ENCODE results near the gene BRCA1. TPM values are rescaled to one million over a fixed set of nuclear protein-coding genes. Genes with fewer than 3 reads are reported as not detected.
A peak's percentile ranks its signal among the peaks of the same experiment; 100 is the strongest.
"Not testable (repeated sequence)": the region's sequence is repeated elsewhere in the genome, so short reads cannot be mapped to it uniquely, and the experiment has no call there.

BRCA1 gene
- total RNA-seq (2014; rRNA removed; shearing (Covaris generic)), result 44.4 and 47.1 TPM in 2 replicates

GRCh38 chr17:43125133-43125966, at the start of gene BRCA1:
BRCA1 (minus strand) TSS chr17:43125364; CDS start chr17:43124096, 1,268 bp downstream.
- peaks cover 29% of the 10 kb centered on the region for H3K36me3 ChIP-seq
- H3K27ac ChIP-seq, result peak within 1 kb of the TSS; percentile 76
- no peaks in the 10 kb centered on the region for H3K9me3 ChIP-seq (replicated peaks)
- H3K4me3 ChIP-seq, result peak within 1 kb of the TSS; percentile 47
- peak; percentile 98 to 99 for DNase-seq (ENCODE audit: low read depth in 1 of 2, low spot score in 2 of 2)
- H3K27me3 ChIP-seq (replicated peaks), result no peaks in the 10 kb centered on the region
- peaks cover 7% of the 10 kb centered on the region for H3K4me1 ChIP-seq (replicated peaks)

DNA sequence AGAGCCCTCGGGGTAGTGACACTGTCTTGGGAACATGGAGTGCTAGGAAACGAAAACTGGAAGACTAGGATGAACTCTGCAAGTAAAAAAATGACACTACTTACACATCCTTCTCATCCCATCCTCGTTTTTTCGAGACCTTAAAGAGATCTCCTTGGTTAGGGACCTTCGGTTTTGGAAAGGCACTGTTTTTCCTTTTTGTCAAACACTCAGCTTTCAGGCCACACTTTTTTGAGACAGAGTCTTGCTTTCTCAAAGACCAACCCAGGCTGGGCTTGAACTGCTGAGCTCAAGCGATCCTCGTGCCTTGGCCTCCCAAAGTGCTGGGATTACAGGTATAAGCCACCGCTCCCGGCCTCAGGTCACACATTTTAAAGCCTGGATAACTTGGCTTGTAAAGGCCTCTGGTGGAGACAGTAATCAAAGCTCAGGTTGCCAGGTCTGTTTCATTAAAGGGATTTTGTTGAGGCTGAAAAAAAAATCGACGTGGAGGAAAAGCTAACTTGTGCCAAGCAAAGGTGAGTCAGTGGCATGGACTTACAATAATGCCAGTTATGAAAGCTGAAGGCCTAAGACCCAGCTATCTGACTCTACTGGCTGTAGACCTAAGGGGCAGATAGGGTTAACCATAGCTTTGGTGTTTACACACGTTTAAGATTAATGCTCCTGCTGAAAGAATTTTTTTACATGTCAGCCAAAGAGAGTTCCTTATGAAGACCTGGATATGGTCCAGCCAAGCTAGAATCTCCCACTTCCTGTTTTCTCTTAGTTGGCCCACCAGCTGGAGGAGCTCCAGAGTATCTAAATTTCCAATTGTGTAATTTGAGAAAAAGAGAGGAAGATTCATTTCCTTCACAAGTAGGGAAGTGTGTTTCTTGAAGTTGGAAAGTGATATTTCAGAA, 46.7 kb upstream of the BRCA1 start:
- no peaks in the 10 kb centered on the region for H3K27me3 ChIP-seq (replicated peaks)
- peaks cover 45% of the 10 kb centered on the region for H3K4me1 ChIP-seq (replicated peaks)
- peak; percentile 73 to 91 for DNase-seq (ENCODE audit: low read depth in 1 of 2, low spot score in 2 of 2)
- H3K4me3 ChIP-seq, result peak overlapping the region; percentile 52
- peak overlapping the region; percentile 78 for H3K27ac ChIP-seq
- H3K9me3 ChIP-seq (replicated peaks), result no peaks in the 10 kb centered on the region
- peaks cover 18% of the 10 kb centered on the region for H3K36me3 ChIP-seq

DNA sequence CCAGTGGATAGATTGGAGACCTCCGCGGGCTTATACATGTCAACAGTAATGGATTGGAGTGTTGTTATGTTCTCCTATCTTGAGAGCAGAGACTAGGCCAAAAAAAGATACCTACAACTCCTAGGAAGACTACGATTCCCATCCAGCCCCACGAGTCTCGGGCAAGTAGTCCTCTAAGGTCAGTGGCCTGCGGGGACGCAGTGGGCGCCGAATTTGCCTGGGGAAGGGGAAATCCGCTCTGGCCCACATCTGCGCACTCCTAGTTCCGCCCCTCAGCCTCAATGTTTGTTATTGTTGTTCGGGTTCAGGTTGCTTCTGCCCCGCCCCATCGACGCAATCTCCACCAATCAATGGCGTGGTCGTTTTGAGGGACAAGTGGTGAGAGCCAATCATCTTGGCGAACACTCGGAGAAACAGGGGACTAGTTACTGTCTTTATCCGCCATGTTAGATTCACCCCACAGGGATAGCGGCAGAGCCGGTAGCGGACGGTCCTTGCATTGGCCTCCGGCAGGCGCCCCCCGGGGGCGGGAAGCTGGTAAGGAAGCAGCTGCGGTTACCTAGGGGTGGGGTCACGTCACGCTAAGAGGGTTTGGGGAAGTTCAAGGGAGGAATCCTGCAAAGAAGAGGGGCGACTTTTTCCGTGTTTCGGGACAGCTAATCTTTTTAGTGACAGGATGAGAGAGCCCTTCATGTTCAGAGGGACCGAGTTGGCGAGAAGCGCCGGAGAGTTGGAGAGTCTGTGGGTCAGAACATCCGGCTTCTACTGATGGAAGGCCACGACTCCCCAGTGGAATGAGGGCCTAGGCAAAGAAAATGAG, 45.8 kb upstream of the BRCA1 start, which contains the start of gene NBR1:
NBR1 (plus strand) TSS at position 449 of the 820 bp plus-strand sequence. CDS start 4,586 bp downstream, outside the sequence.
- peaks cover 9% of the 10 kb centered on the region for H3K36me3 ChIP-seq
- H3K4me3 ChIP-seq, result peak within 1 kb of the TSS; percentile 52
- H3K9me3 ChIP-seq (replicated peaks), result no peaks in the 10 kb centered on the region
- no peaks in the 10 kb centered on the region for H3K27me3 ChIP-seq (replicated peaks)
- peaks cover 45% of the 10 kb centered on the region for H3K4me1 ChIP-seq (replicated peaks)
- DNase-seq (ENCODE audit: low read depth in 1 of 2, low spot score in 2 of 2), result peak; percentile 98 to 99
- peak within 1 kb of the TSS; percentile 78 for H3K27ac ChIP-seq

DNA sequence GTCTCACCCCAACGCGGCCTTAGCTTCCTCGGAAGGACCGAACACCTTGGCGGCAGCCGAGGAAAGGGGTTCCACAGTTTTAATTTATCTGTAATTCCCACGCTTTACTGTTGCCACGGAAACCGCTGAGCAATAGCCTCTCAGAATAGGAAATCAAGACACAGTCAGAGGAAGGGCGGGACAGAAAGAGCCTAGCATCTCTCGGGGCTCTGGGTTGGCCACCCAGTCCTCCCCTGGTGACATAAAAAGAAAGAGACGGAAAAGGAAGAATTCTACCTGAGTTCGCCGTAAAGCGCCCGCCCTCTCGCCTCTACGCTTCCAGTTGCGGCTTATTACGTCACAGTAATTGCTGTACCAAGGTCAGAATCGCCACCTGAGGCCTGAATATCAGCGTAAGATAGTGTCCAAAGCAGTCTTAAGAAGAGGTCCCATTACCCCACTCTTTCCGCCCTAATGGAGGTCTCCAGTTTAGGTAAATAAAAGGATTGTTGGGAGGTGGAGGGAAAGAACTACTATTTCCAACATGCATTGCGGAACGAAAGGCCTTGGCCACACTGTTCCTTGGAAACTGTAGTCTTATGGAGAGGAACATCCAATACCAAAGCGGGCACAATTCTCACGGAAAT, 45.1 kb upstream of the BRCA1 start:
- peaks cover 38% of the 10 kb centered on the region for H3K4me1 ChIP-seq (replicated peaks)
- H3K36me3 ChIP-seq, result peaks cover 2% of the 10 kb centered on the region
- peak overlapping the region; percentile 52 for H3K4me3 ChIP-seq
- peak; percentile 95 to 97 for DNase-seq (ENCODE audit: low read depth in 1 of 2, low spot score in 2 of 2)
- H3K9me3 ChIP-seq (replicated peaks), result no peaks in the 10 kb centered on the region
- peak overlapping the region; percentile 78 for H3K27ac ChIP-seq
- H3K27me3 ChIP-seq (replicated peaks), result no peaks in the 10 kb centered on the region

- peaks cover 36% of the 10 kb centered on the region for H3K4me1 ChIP-seq (replicated peaks)
- DNase-seq (ENCODE audit: low read depth in 1 of 2, low spot score in 2 of 2), result no peak
- H3K27ac ChIP-seq, result peak overlapping the region; percentile 78
- H3K36me3 ChIP-seq, result no peaks in the 10 kb centered on the region; the same call in 1 of the 2 replicates
- no peaks in the 10 kb centered on the region for H3K9me3 ChIP-seq (replicated peaks)
- peak overlapping the region; percentile 52 for H3K4me3 ChIP-seq
- H3K27me3 ChIP-seq (replicated peaks), result no peaks in the 10 kb centered on the region
These were observed 44.5 kb upstream of the BRCA1 start for GRCh38 chr17:43169561-43170139.

- H3K27me3 ChIP-seq (replicated peaks); H3K27ac ChIP-seq; DNase-seq (ENCODE audit: low read depth in 1 of 2, low spot score in 2 of 2); H3K4me3 ChIP-seq; H3K9me3 ChIP-seq (replicated peaks); H3K36me3 ChIP-seq: not testable (repeated sequence)
- H3K4me1 ChIP-seq (replicated peaks), result peaks cover 16% of the 10 kb centered on the region; the same call in 1 of the 2 replicates
These were observed 40.8 kb upstream of the BRCA1 start for GRCh38 chr17:43165971-43166370.

- not testable (repeated sequence) for H3K4me3 ChIP-seq; H3K36me3 ChIP-seq; H3K27ac ChIP-seq; DNase-seq (ENCODE audit: low read depth in 1 of 2, low spot score in 2 of 2); H3K4me1 ChIP-seq (replicated peaks); H3K27me3 ChIP-seq (replicated peaks); H3K9me3 ChIP-seq (replicated peaks)
These were observed 34.8 kb upstream of the BRCA1 start for GRCh38 chr17:43159957-43160356.

GRCh38 chr17:43159232-43159631, 34.1 kb upstream of the BRCA1 start:
- not testable (repeated sequence) for H3K27ac ChIP-seq; H3K27me3 ChIP-seq (replicated peaks); DNase-seq (ENCODE audit: low read depth in 1 of 2, low spot score in 2 of 2); H3K36me3 ChIP-seq; H3K4me3 ChIP-seq; H3K9me3 ChIP-seq (replicated peaks); H3K4me1 ChIP-seq (replicated peaks)

DNA sequence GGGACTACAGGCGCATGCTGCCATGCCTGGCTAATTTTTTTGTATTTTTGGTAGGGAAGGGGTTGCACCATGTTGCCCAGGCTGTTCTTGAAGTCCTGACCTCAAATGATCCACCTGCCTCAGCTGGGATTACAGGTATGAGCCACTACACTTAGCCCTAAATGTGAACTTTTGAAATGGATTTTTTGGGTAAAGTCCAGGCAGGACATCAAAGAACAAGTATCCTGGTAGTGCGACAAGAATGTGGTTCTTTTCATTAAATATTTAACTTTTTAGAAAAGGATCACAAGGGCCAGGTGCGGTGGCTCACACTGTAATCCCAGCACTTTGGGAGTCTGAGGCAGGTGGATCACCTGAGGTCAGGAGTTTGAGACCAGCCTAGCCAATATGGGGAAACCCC, 30.5 kb upstream of the BRCA1 start:
- Histone ChIP-seq H3K9me3 (replicated peaks) (0 out of 2 replicates have a peak, but pooled peaks cover 2% of the 10 kb centered on the region), H3K27me3 (replicated peaks) (no peaks in the 10 kb centered on the region), H3K36me3 (peaks cover 9% of the 10 kb centered on the region), H3K4me1 (replicated peaks) (no peaks in the 10 kb centered on the region), H3K27ac (no peak overlapping the region), H3K4me3 (no peak overlapping the region)
- DNase-seq (ENCODE audit: low read depth in 1 of 2, low spot score in 2 of 2), result no peak

GRCh38 chr17:43153197-43153835, 28.2 kb upstream of the BRCA1 start:
- H3K4me3 ChIP-seq; H3K9me3 ChIP-seq (replicated peaks); DNase-seq (ENCODE audit: low read depth in 1 of 2, low spot score in 2 of 2); H3K4me1 ChIP-seq (replicated peaks); H3K27me3 ChIP-seq (replicated peaks); H3K27ac ChIP-seq; H3K36me3 ChIP-seq: not testable (repeated sequence)

- DNase-seq (ENCODE audit: low read depth in 1 of 2, low spot score in 2 of 2), result no peak
- H3K4me3 ChIP-seq, result no peak overlapping the region
- H3K9me3 ChIP-seq (replicated peaks), result 0 out of 2 replicates have a peak, but pooled peaks cover 2% of the 10 kb centered on the region
- no peaks in the 10 kb centered on the region for H3K4me1 ChIP-seq (replicated peaks)
- H3K27me3 ChIP-seq (replicated peaks), result no peaks in the 10 kb centered on the region
- peaks cover 6% of the 10 kb centered on the region for H3K36me3 ChIP-seq
- no peak overlapping the region for H3K27ac ChIP-seq
These were observed 26.8 kb upstream of the BRCA1 start for GRCh38 chr17:43151880-43152456.

DNA sequence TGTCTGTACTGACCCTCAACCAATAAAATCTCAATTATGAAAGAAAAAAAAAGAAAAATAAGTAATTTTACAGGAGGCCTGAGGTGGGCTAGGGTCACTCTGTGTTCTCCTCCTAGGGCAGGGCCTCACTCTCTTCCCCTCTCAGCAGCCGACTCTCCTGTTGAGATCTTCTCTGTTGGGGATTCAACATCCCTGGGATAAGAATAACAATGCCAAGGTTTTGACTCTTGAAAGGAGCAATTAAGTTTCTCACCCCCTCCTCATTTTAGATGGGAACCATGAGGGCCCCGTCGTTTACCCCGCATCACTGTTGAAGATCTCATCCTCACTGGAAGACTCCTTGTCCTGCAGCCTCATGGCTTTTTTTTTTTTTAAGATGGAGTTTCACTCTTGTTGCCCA, 21.5 kb upstream of the BRCA1 start:
- no peak for DNase-seq (ENCODE audit: low read depth in 1 of 2, low spot score in 2 of 2)
- Histone ChIP-seq H3K4me1 (replicated peaks) (no peaks in the 10 kb centered on the region), H3K9me3 (replicated peaks) (no peaks in the 10 kb centered on the region), H3K36me3 (peaks cover 7% of the 10 kb centered on the region; the same call in 1 of the 2 replicates), H3K4me3 (no peak overlapping the region), H3K27me3 (replicated peaks) (no peaks in the 10 kb centered on the region), H3K27ac (no peak overlapping the region)
